HFF-Myc (cell line): ENCODE results near the gene ATP6V1B1.
A peak's percentile ranks its signal among the peaks of the same experiment; 100 is the strongest.

Experiments
- DNase-seq: peaks from one replicate; pipeline ENCODE4 v3.0.0-alpha.2; 2011; ENCODE audit warnings: low read depth; ENCODE audit errors: extremely low read depth
- H3K4me3 ChIP-seq: replicated peaks from 2 replicates; pipeline ENCODE4 v1.5.1; 2011; ENCODE audit warnings: low read depth, mild to moderate bottlenecking, control low read depth, low read length
- TF ChIP-seq, protein P1 (sequence below): IDR thresholded peaks from 2 replicates; pipeline ENCODE4 v1.5.1; 2012; ENCODE audit warnings: mild to moderate bottlenecking, low read depth, low read length, control low read depth; ENCODE audit errors: missing control alignments

Gene ATP6V1B1

DNA sequence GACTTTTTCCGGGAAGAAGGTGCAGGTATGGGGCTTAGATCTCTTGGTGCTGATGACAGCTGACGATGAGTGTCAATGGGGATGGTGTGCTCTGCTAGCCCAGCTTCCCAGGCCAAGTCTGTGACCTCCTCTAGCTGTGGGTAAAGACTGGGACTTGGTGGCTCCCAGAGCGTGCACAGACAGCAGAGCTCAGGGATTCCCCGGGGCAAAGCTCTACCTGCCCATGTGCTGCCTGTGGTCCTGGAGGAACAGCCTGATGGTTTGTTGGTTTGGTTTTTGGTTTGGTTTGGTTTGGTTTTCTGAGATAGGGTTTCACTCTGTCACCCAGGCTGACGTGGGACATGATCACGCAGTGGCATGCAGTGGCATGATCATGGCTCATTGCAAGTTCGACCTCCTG, 19.2 kb downstream of the ATP6V1B1 start:
- no peak overlapping the region for H3K4me3 ChIP-seq
- TF ChIP-seq, protein P1, sequence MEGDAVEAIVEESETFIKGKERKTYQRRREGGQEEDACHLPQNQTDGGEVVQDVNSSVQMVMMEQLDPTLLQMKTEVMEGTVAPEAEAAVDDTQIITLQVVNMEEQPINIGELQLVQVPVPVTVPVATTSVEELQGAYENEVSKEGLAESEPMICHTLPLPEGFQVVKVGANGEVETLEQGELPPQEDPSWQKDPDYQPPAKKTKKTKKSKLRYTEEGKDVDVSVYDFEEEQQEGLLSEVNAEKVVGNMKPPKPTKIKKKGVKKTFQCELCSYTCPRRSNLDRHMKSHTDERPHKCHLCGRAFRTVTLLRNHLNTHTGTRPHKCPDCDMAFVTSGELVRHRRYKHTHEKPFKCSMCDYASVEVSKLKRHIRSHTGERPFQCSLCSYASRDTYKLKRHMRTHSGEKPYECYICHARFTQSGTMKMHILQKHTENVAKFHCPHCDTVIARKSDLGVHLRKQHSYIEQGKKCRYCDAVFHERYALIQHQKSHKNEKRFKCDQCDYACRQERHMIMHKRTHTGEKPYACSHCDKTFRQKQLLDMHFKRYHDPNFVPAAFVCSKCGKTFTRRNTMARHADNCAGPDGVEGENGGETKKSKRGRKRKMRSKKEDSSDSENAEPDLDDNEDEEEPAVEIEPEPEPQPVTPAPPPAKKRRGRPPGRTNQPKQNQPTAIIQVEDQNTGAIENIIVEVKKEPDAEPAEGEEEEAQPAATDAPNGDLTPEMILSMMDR, result no peak
- no peak for DNase-seq

DNA sequence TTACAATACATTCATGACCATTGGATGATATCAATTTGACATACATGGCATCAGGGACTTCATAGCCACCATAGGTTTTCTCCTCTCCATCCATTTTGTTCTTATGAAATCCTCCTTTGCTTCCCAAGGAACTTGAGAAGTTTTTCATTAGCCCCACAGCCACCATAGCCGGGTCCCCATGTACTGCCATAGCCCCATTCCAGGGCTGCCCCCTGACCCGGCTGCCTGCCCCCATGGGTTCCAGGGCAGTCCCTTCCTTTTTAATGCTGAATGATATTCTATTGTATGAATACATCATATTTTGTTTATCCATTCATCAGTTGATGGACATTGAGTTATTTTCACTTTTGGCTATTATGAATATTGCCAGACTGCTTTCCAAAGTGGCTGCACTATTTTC, 20.4 kb downstream of the ATP6V1B1 start:
- DNase-seq, result no peak
- H3K4me3 ChIP-seq, result no peak overlapping the region
- TF ChIP-seq, protein P1, result no peak

DNA sequence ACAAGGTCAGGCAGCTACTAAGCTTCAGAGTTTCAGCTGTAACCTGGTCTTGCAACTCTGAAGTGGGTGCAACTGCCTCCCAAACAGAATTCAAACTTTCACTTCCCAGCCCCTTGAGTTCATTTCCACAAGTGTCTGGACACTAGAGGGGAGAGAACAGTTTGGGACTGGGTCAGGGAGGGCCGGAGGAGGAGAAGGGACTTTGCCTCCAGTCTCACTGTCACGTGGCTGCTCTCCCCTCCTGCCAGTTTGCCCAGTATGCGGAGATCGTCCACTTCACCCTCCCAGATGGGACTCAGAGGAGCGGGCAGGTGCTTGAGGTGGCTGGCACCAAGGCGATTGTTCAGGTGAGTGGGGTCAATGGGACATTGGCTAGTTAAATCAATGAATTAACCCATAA, 22.1 kb downstream of the ATP6V1B1 start:
- TF ChIP-seq, protein P1, result no peak
- no peak overlapping the region for H3K4me3 ChIP-seq
- DNase-seq, result no peak

DNA sequence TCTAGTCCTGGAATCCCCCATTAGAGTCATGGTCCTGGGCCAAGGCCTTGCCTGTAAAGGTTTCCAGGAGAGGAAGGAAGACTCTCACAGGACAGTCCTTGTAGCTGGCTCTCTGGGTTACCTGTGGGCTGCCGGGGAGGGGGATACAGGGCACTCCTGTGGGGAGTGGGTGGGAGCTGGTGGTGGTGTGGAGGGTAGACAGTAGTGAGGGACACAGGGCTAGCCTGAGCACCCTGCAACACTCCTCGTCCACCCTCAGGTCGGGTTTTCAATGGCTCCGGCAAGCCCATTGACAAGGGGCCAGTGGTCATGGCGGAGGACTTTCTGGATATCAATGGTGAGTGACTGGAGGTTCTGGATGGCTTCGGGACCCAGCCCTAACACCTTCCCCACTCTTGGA, 23.1 kb downstream of the ATP6V1B1 start:
- TF ChIP-seq, protein P1, result no peak
- no peak for DNase-seq
- H3K4me3 ChIP-seq, result no peak overlapping the region

DNA sequence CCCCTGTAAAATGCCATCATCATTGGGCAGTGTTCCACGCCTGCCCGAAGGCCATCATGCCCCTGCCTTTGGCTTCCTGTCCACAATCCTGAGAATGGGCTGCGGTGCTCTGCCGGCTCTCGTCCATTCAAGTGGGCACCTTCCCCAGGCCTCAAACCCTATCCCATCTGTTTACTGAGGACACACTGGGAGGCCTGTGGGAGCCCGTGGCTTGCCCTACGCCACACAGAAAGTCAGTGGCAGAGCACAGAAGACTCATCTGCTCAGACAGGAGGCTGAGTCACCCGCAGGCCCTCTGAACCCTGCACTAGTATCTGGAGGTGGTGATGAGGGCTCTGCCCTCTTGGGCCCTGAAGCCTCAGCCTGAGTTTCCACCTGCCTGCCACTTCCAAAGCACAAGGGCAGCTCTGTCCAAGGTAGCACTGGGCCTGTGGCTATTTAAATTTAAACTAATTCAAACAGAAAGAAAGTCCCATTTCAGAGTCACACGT, 23.6 kb downstream of the ATP6V1B1 start:
- H3K4me3 ChIP-seq, result no peak overlapping the region
- TF ChIP-seq, protein P1, result no peak
- DNase-seq, result no peak

DNA sequence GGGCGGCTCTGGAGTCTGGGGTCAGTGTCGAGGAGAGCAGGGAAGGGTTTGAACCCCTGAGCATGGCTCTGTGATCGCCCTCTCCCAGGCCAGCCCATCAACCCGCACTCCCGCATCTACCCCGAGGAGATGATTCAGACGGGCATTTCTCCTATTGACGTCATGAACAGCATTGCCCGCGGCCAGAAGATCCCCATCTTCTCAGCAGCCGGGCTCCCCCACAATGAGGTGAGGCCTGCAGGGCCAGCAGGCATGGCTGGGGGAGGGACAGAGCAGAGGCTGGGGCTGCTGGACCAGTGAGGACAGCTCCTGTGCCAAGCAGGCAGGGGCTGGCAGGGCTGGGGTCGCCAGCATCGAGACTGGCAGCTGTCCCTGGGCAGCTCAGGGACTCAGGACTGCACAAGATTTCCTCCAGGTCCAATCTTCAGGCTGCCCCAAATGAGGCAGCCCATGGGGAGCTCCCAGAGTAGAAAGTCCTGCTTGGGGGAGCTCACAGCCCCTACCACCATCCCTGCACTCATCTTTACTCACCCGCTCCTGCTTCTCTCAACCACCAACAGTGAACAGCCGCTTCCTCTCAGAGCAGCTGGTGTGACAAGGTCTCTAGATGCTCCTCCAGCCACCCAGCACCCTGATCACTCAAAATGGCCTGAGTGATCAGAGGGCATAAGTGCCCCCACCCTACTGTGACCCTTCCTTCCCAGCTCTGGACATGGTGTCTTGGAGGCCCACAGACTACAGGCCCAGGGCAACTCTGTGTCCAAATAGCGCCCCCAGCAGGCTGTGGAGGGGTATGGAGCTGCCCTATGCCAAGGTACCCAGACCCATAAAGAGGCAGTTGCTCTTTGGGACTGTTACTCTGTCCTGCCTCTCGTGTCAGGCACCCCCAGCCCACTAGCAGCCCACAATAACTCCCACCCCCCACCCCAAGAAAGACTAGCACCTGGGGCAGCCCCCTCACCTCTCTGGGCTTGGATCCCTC, 24.4 kb downstream of the ATP6V1B1 start:
- DNase-seq, result no peak
- TF ChIP-seq, protein P1, result peak; percentile 14

More for the DNA sequence above, 24.4 kb downstream of the ATP6V1B1 start:
- no peak overlapping the region for H3K4me3 ChIP-seq
